Spleen (tissue), 11 donors: ENCODE data around the gene CISTR. TPM values are rescaled to one million over a fixed set of nuclear protein-coding genes. Genes with fewer than 3 reads are reported as not detected.

Source experiments
- DNase-seq: peaks from one replicate; pipeline ENCODE4 v3.0.0-alpha.2; 2020
- H3K27ac ChIP-seq, 8 donors: fragments of 200-600 bp; sonication (generic) in 7 of 8; 1 replicate in 4 of 8; 2 replicates in 4 of 8; pipeline versions ENCODE4 v1.5.0 to v1.8.0; 2016 to 2021; ENCODE audit warnings: inconsistent platforms in 4 of 8, mild to moderate bottlenecking in 4 of 8, moderate library complexity in 1 of 8
- H3K27me3 ChIP-seq, 7 donors: fragments of 200-600 bp; sonication (generic) in 6 of 7; replicated peaks in 1 of 7; 1 replicate in 4 of 7; 2 replicates in 3 of 7; pipeline versions ENCODE4 v1.5.0 to v1.8.0; 2016 to 2021; ENCODE audit warnings: inconsistent platforms in 3 of 7, mild to moderate bottlenecking in 1 of 7
- H3K36me3 ChIP-seq, 6 donors: fragments of 200-600 bp; sonication (generic) in 5 of 6; 1 replicate in 4 of 6; 2 replicates in 2 of 6; pipeline versions ENCODE4 v1.5.0 to v1.8.0; 2016 to 2021; ENCODE audit warnings: inconsistent platforms in 2 of 6
- H3K4me1 ChIP-seq, 6 donors: fragments of 200-600 bp; sonication (generic) in 5 of 6; 1 replicate in 3 of 6; 2 replicates in 3 of 6; pipeline versions ENCODE4 v1.5.0 to v1.8.0; 2016 to 2021; ENCODE audit warnings: inconsistent platforms in 3 of 6
- H3K4me3 ChIP-seq, 8 donors: fragments of 200-600 bp; sonication (generic) in 7 of 8; 1 replicate in 4 of 8; 2 replicates in 4 of 8; pipeline versions ENCODE4 v1.5.0 to v1.8.0; 2016 to 2021; ENCODE audit warnings: inconsistent platforms in 4 of 8, mild to moderate bottlenecking in 4 of 8, moderate library complexity in 2 of 8
- H3K9me3 ChIP-seq, 8 donors: fragments of 200-600 bp; sonication (generic) in 7 of 8; 1 replicate in 4 of 8; 2 replicates in 4 of 8; pipeline versions ENCODE4 v1.5.0 to v1.8.0; 2016 to 2021; ENCODE audit warnings: inconsistent platforms in 4 of 8
- POLR2A ChIP-seq, 3 donors: fragments of 450-650 bp; IDR thresholded peaks; one replicate each; pipeline ENCODE4 v1.5.1; 2017; ENCODE audit warnings: antibody characterized with exemption in 3 of 3, mild to moderate bottlenecking in 1 of 3
- POLR2AphosphoS5 ChIP-seq, 3 donors: sonication (generic); formaldehyde crosslinking; IDR thresholded peaks; one replicate each; pipeline ENCODE4 v1.5.1; 2017; ENCODE audit warnings: antibody characterized with exemption in 3 of 3
- WGBS, 5 donors: extraction: QIAGEN DNeasy Blood & Tissue Kit in 3 of 5; methylation state at CpG; one replicate each; pipeline versions ENCODE4 v1.1.5 to v1.1.7; 2013 to 2018; 5-methylcytosine and 5-hydroxymethylcytosine counted together
- intact Hi-C: fragments of 100-400 bp; cut with DNase I; formaldehyde crosslinking; loops from one replicate; pipeline ENCODE4 v1.15.0; 2023; ENCODE audit warnings: low total_unique reads
- polyA plus RNA-seq, 3 donors: library from polyadenylated mRNA; stranded (reverse); fragments of 200-250 nt; gene quantifications; one replicate each; pipeline ENCODE4 v1.2.1, GENCODE V29; 2013
- total RNA-seq, 7 donors: library from RNA; depleted of rRNA in 3 of 7; stranded (reverse); fragments of >200 nt in 3 of 7; fragmentation: NEBNext Ultra II Directional in 4 of 7; extraction: Animal tissue kit (Norgen Biotek cat#: 25700) in 4 of 7; gene quantifications; one replicate each; pipeline versions ENCODE4 v1.1.0 to v1.2.1, GENCODE V29; 2016 to 2021
- TF ChIP-seq, protein P1 (sequence below), 11 experiments: fragments of 200-600 bp in 7 of 11; fragments of 450-650 bp in 4 of 11; sonication (generic) in 4 of 11; IDR thresholded peaks in 8 of 11; conservative IDR thresholded peaks in 3 of 11; 1 replicate in 7 of 11; 2 replicates in 4 of 11; pipeline versions ENCODE4 v1.4.0 to v1.8.0; 2016 to 2021; ENCODE audit warnings: antibody characterized with exemption in 11 of 11, inconsistent platforms in 4 of 11, mild to moderate bottlenecking in 1 of 11
- donor health status: healthy with polysubstance abuse.
- donor health status: DM: no; HTN: no; CAD: no; lungs with moderate emphysema.
- donor health status: DM: no; HTN: no; CAD: no.
- donor health status: Bipolar disorder and iron deficiency.
- donor health status: healthy.
- donor health status: DM: no; HTN: no; CAD: no.
- donor health status: DM: yes; HTN: yes; CAD: no.

Gene CISTR
- total and polyA plus RNA-seq, 10 donors: 0.20 TPM; not detected in 9

DNA sequence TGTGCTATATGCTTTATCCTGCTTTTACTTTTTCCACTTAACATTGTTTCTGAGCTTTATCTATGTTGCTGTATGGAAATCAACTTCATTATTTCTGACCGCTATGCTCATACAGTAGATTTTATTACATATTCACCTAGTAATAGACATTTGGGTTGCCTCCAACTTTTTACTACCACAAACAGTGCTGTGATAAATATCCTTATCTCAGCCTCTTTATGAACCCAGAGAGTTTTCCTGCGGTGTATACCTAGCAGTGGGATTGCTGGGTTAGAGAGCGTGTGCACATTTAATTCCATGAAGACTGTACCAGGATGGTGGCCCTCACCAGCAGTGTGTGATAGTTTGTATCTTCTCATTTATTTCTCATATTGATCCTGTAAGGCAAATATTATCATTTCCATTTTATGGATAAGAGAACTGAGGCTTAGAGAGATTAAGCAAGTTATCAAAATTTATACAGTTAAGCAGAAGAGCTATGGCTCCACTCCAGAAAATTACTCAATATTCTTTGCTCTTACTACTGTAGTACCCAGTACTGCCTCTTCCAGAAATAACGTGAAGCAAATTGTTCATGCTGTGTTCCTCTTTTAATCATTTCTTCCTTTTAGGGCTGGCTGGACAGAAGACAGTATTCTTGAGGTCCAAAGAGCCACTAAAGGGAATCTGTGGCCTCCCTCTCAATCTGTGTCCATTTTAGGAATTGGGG is 26.3 kb upstream of the CISTR start:
- Histone ChIP-seq H3K4me3 (no peak overlapping the region), H3K27ac (no peak overlapping the region), H3K36me3 (no peaks in the 10 kb centered on the region), H3K27me3 (peaks cover 0 to 47% (median 11%) of the 10 kb centered on the region in 7 donors), H3K9me3 (no peaks in the 10 kb centered on the region), H3K4me1 (no peaks in the 10 kb centered on the region)
- TF ChIP-seq POLR2A (IDR thresholded peaks at IDR 0.05) (no peak), POLR2AphosphoS5 (IDR thresholded peaks at IDR 0.05) (no peak)
- TF ChIP-seq, protein P1, sequence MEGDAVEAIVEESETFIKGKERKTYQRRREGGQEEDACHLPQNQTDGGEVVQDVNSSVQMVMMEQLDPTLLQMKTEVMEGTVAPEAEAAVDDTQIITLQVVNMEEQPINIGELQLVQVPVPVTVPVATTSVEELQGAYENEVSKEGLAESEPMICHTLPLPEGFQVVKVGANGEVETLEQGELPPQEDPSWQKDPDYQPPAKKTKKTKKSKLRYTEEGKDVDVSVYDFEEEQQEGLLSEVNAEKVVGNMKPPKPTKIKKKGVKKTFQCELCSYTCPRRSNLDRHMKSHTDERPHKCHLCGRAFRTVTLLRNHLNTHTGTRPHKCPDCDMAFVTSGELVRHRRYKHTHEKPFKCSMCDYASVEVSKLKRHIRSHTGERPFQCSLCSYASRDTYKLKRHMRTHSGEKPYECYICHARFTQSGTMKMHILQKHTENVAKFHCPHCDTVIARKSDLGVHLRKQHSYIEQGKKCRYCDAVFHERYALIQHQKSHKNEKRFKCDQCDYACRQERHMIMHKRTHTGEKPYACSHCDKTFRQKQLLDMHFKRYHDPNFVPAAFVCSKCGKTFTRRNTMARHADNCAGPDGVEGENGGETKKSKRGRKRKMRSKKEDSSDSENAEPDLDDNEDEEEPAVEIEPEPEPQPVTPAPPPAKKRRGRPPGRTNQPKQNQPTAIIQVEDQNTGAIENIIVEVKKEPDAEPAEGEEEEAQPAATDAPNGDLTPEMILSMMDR (IDR thresholded peaks at IDR 0.05 in 8 of 11, conservative IDR thresholded peaks at IDR 0.05 in 3 of 11): no peak
- 75 to 87% (median 81%) methylated on average over 4 of the region's 4 CpGs for WGBS, 5 donors
- intact Hi-C loops: no loop called here
- DNase-seq: no peak

GRCh38 chr12:53777412-53777811 is 25.6 kb upstream of the CISTR start:
- Histone ChIP-seq H3K4me3 (no peak overlapping the region), H3K27ac (no peak overlapping the region), H3K36me3 (no peaks in the 10 kb centered on the region), H3K9me3 (no peaks in the 10 kb centered on the region), H3K27me3 (peaks cover 0 to 42% (median 6%) of the 10 kb centered on the region in 7 donors), H3K4me1 (no peaks in the 10 kb centered on the region)
- 68 to 80% (median 77%) methylated on average over 2 of the region's 2 CpGs for WGBS, 5 donors
- TF ChIP-seq POLR2AphosphoS5 (IDR thresholded peaks at IDR 0.05): no peak
- no peak for TF ChIP-seq POLR2A (IDR thresholded peaks at IDR 0.05)
- TF ChIP-seq, protein P1 (IDR thresholded peaks at IDR 0.05 in 8 of 11, conservative IDR thresholded peaks at IDR 0.05 in 3 of 11): no peak
- intact Hi-C loops: no loop called here
- DNase-seq: no peak

DNA sequence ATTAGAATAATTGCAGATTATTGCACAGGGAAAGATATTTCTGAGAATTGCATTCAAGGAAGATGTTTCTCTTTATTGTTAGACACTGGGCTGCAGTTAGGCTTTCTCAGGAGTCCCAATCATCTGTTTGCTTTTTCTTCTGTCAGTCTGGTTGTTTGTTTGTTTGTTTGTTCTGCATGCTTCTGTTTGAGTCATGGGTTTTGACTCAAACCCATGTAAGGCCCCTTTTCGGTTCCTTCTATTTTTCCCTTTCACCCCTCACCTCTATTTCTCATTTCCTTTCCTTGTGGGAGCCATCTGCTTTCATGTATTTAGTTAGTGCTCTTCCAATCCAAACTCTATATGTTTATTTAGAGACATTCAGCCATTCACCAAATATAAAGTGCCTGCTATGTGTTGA is 25.1 kb upstream of the CISTR start:
- DNase-seq: no peak
- Histone ChIP-seq H3K27ac (no peak overlapping the region), H3K4me1 (no peaks in the 10 kb centered on the region), H3K36me3 (no peaks in the 10 kb centered on the region), H3K4me3 (no peak overlapping the region), H3K9me3 (no peaks in the 10 kb centered on the region), H3K27me3 (peaks cover 0 to 42% (median 6%) of the 10 kb centered on the region in 7 donors)
- 67 to 91% (median 75%) methylated on average over 1 of the region's 1 CpG for WGBS, 5 donors
- intact Hi-C loops: no loop called here
- TF ChIP-seq, protein P1 (IDR thresholded peaks at IDR 0.05 in 8 of 11, conservative IDR thresholded peaks at IDR 0.05 in 3 of 11): no peak
- TF ChIP-seq POLR2A (IDR thresholded peaks at IDR 0.05) (no peak), POLR2AphosphoS5 (IDR thresholded peaks at IDR 0.05) (no peak)

DNA sequence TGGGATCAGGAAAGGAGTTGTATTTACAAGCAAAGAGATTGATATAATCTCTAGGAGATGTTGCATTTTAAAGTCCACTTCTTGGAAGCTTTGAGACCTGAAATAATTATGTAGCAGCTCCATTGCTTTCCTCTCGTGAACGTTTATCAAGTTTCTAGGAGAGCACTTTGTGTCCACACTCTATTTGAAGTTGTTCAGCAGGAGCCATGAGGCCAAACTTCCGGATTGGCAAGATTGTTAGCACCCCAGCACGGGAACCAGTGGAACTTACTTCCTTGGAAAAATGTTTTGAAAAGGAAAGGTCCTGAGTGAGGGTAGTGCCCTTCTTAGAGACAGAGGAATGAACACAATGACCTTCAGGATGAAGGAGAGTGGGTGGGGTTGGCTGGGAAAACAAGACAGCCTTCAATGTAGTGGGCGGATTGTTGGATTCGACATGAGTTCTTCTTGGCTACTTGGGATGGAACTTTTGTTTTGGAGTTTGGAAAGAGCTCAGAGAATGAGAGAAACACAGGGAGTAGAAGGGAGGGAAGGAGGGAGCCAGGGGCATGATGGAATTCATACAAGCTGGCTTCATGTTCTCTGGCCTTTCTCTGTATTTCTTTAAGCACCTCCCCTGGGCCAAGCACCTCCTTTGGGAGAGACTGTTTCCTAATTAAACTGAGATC is 23.8 kb upstream of the CISTR start:
- Histone ChIP-seq H3K4me3 (no peak overlapping the region), H3K27me3 (peaks cover 0 to 42% (median 4%) of the 10 kb centered on the region in 7 donors), H3K9me3 (no peaks in the 10 kb centered on the region), H3K27ac (no peak overlapping the region), H3K4me1 (no peaks in the 10 kb centered on the region), H3K36me3 (no peaks in the 10 kb centered on the region)
- TF ChIP-seq, protein P1 (IDR thresholded peaks at IDR 0.05 in 8 of 11, conservative IDR thresholded peaks at IDR 0.05 in 3 of 11): no peak
- TF ChIP-seq POLR2A (IDR thresholded peaks at IDR 0.05) (no peak), POLR2AphosphoS5 (IDR thresholded peaks at IDR 0.05) (no peak)
- WGBS, 5 donors: 49 to 69% (median 54%) methylated on average over 6 of the region's 6 CpGs
- no peak for DNase-seq
- intact Hi-C loops: no loop called here
